Erythroblast (primary cell): ENCODE results near the gene RBM18.
A peak's percentile ranks its signal among the peaks of the same experiment; 100 is the strongest.

Experiments
- DNase-seq, 2 experiments: peaks; one replicate each; lab custom pipeline; 2025; lab: John Stamatoyannopoulos, UW
- GATA1 ChIP-seq: IDR thresholded peaks from 2 replicates; pipeline ENCODE4 v1.6.1; 2011; ENCODE audit warnings: low read depth, mild to moderate bottlenecking, control low read depth, low read length, moderate library complexity
- POLR2A ChIP-seq: IDR thresholded peaks from 2 replicates; pipeline ENCODE4 v1.6.1; 2011; ENCODE audit warnings: mild to moderate bottlenecking, low read length

RBM18 gene

GRCh38 chr9:122222791-122223190, 41.8 kb downstream of the RBM18 start:
- DNase-seq = no peak
- TF ChIP-seq POLR2A (no peak), GATA1 (no peak)

GRCh38 chr9:122221183-122221811, 43.3 kb downstream of the RBM18 start:
- TF ChIP-seq POLR2A = no peak
- TF ChIP-seq GATA1 = no peak
- peak in 1 of 2 experiments; percentile 27 for DNase-seq

GRCh38 chr9:122220673-122221182, 43.9 kb downstream of the RBM18 start:
- TF ChIP-seq GATA1 = no peak
- TF ChIP-seq POLR2A = no peak
- DNase-seq = no peak

GRCh38 chr9:122219856-122220672, 44.6 kb downstream of the RBM18 start:
- DNase-seq = peak in 1 of 2 experiments; percentile 32
- TF ChIP-seq GATA1 (no peak), POLR2A (no peak)

- DNase-seq = no peak
- no peak for TF ChIP-seq GATA1
- TF ChIP-seq POLR2A = no peak
Observed at GRCh38 chr9:122218935-122219855, 45.4 kb downstream of the RBM18 start.

GRCh38 chr9:122218071-122218934, 46.3 kb downstream of the RBM18 start:
- TF ChIP-seq GATA1 (no peak), POLR2A (no peak)
- DNase-seq = no peak

- TF ChIP-seq GATA1 = no peak
- no peak for TF ChIP-seq POLR2A
- DNase-seq = peak in 1 of 2 experiments; percentile 13
Observed at GRCh38 chr9:122217640-122218039, 47.0 kb downstream of the RBM18 start.

GRCh38 chr9:122216798-122217418, 47.7 kb downstream of the RBM18 start:
- DNase-seq = no peak
- TF ChIP-seq POLR2A (no peak), GATA1 (no peak)

GRCh38 chr9:122216138-122216797, 48.4 kb downstream of the RBM18 start:
- TF ChIP-seq POLR2A = no peak
- TF ChIP-seq GATA1 = no peak
- DNase-seq = no peak

GRCh38 chr9:122215663-122216062, 49.0 kb downstream of the RBM18 start:
- no peak for TF ChIP-seq POLR2A
- no peak for DNase-seq

GRCh38 chr9:122214507-122214906, 50.1 kb downstream of the RBM18 start:
- no peak for TF ChIP-seq GATA1
- TF ChIP-seq POLR2A = no peak

More at GRCh38 chr9:122214507-122214906, 50.1 kb downstream of the RBM18 start:
- DNase-seq = no peak
